ENCODE measurements around the gene ZFP69B. TPM values are rescaled to one million over a fixed set of nuclear protein-coding genes. Genes with fewer than 3 reads are reported as not detected.
A peak's percentile ranks its signal among the peaks of the same experiment; 100 is the strongest.

ZFP69B gene
- total RNA-seq, 1 experiment from 2014 or later = 4.5 TPM

- no peak overlapping the region for H3K27ac Mint-ChIP-seq (ENCODE audit: unreplicated experiment)
- BruUV-seq (replicated peaks) = no TSS peak
- no peaks in the 10 kb centered on the region for H3K36me3 Mint-ChIP-seq (ENCODE audit: insufficient read depth, unreplicated experiment)
- peaks cover 2% of the 10 kb centered on the region for H3K9me3 Mint-ChIP-seq (ENCODE audit: low read depth, unreplicated experiment)
- DNase-seq = no peak
- no peaks in the 10 kb centered on the region for H3K4me1 Mint-ChIP-seq (ENCODE audit: low read depth, unreplicated experiment)
- no peaks in the 10 kb centered on the region for H3K27me3 Mint-ChIP-seq (ENCODE audit: unreplicated experiment)
- TF ChIP-seq CTCF (IDR thresholded peaks at IDR 0.05; ENCODE audit: unreplicated experiment) = no peak
- intact Hi-C loops (cut with micrococcal nuclease; ENCODE audit: unreplicated experiment) = no loop called here
- H3K4me3 Mint-ChIP-seq (ENCODE audit: low read depth, unreplicated experiment) = no peak overlapping the region
- CTCF ChIA-PET = no interaction called here
These were observed 14.4 kb upstream of the ZFP69B start for GRCh38 chr1:40435876-40436275.

GRCh38 chr1:40438391-40439015 is 11.8 kb upstream of the ZFP69B start:
- Mint-ChIP-seq H3K27ac (ENCODE audit: unreplicated experiment) (no peak overlapping the region), H3K9me3 (ENCODE audit: low read depth, unreplicated experiment) (peaks cover 2% of the 10 kb centered on the region), H3K36me3 (ENCODE audit: insufficient read depth, unreplicated experiment) (no peaks in the 10 kb centered on the region), H3K27me3 (ENCODE audit: unreplicated experiment) (no peaks in the 10 kb centered on the region), H3K4me3 (ENCODE audit: low read depth, unreplicated experiment) (no peak overlapping the region), H3K4me1 (ENCODE audit: low read depth, unreplicated experiment) (no peaks in the 10 kb centered on the region)
- BruUV-seq (replicated peaks) = no TSS peak
- DNase-seq = peak; percentile 9
- TF ChIP-seq CTCF (IDR thresholded peaks at IDR 0.05; ENCODE audit: unreplicated experiment) = peak; percentile 26
- intact Hi-C loops (cut with micrococcal nuclease; ENCODE audit: unreplicated experiment) = no loop called here
- CTCF ChIA-PET = interaction anchor here (0.6 to 0.9 kb wide), 3 partner anchors 11 to 359 kb away, joined by 3 to 4 read pairs (median 3); partner anchors contain the start of gene ZFP69B

- Mint-ChIP-seq H3K4me1 (ENCODE audit: low read depth, unreplicated experiment) (no peaks in the 10 kb centered on the region), H3K36me3 (ENCODE audit: insufficient read depth, unreplicated experiment) (no peaks in the 10 kb centered on the region), H3K9me3 (ENCODE audit: low read depth, unreplicated experiment) (peaks cover 4% of the 10 kb centered on the region), H3K4me3 (ENCODE audit: low read depth, unreplicated experiment) (no peak overlapping the region), H3K27me3 (ENCODE audit: unreplicated experiment) (no peaks in the 10 kb centered on the region), H3K27ac (ENCODE audit: unreplicated experiment) (no peak overlapping the region)
- no TSS peak for BruUV-seq (replicated peaks)
- intact Hi-C loops (cut with micrococcal nuclease; ENCODE audit: unreplicated experiment) = no loop called here
- TF ChIP-seq CTCF (IDR thresholded peaks at IDR 0.05; ENCODE audit: unreplicated experiment) = no peak
- CTCF ChIA-PET = interaction anchor here (0.7 kb wide), 1 partner anchor 11 kb away, joined by 3 read pairs; the partner anchor contains the start of gene ZFP69B
- no peak for DNase-seq
These were observed 11.0 kb upstream of the ZFP69B start for GRCh38 chr1:40439247-40439646.

GRCh38 chr1:40450495-40451237 is 390 bp downstream of the ZFP69B start:
- H3K36me3 Mint-ChIP-seq (ENCODE audit: insufficient read depth, unreplicated experiment) = peaks cover 14% of the 10 kb centered on the region
- peak overlapping the region; percentile 73 for H3K27ac Mint-ChIP-seq (ENCODE audit: unreplicated experiment)
- H3K4me1 Mint-ChIP-seq (ENCODE audit: low read depth, unreplicated experiment) = peaks cover 13% of the 10 kb centered on the region
- intact Hi-C loops (cut with micrococcal nuclease; ENCODE audit: unreplicated experiment) = no loop called here
- DNase-seq = peak; percentile 1
- H3K9me3 Mint-ChIP-seq (ENCODE audit: low read depth, unreplicated experiment) = peaks cover 12% of the 10 kb centered on the region
- TSS peak; percentile 48 for BruUV-seq (replicated peaks)
- TF ChIP-seq CTCF (IDR thresholded peaks at IDR 0.05; ENCODE audit: unreplicated experiment) = no peak
- CTCF ChIA-PET = interaction anchor here (0.6 to 0.8 kb wide), 3 partner anchors 10 to 63 kb away, joined by 3 read pairs; no protein-coding TSS in a partner anchor
- no peaks in the 10 kb centered on the region for H3K27me3 Mint-ChIP-seq (ENCODE audit: unreplicated experiment)
- H3K4me3 Mint-ChIP-seq (ENCODE audit: low read depth, unreplicated experiment) = peak overlapping the region; percentile 86

Measured in Calu3 (cell line).